WTC11 (cell line): ENCODE data around the gene TRIM69. TPM values are rescaled to one million over a fixed set of nuclear protein-coding genes. Genes with fewer than 3 reads are reported as not detected.
"Not testable (repeated sequence)": the region's sequence is repeated elsewhere in the genome, so short reads cannot be mapped to it uniquely, and the experiment has no call there.

Experiments used
- ATAC-seq: fragments of 200-7000 bp; cut with Tn5 transposase; 2 replicates; pipeline ENCODE4 v1.10.0; 2021; ENCODE audit warnings: mild to moderate bottlenecking, moderate library complexity
- CTCF ChIA-PET: fragments of 300-600 bp; sonication (Branson Sonifier 250); formaldehyde crosslinking; loops from one replicate; lab custom pipeline; 2021; ENCODE audit warnings: antibody characterized with exemption; lab: Charles Lee
- POLR2A ChIA-PET: fragments of 350-600 bp; sonication (Branson Sonifier 250); formaldehyde crosslinking; loops from one replicate; lab custom pipeline; 2021; ENCODE audit warnings: antibody characterized with exemption; lab: Charles Lee
- DNase-seq: peaks from one replicate; pipeline ENCODE4 v3.0.0; 2021; ENCODE audit warnings: low spot score
- H3K27ac Mint-ChIP-seq: 2 replicates; pipeline ENCODE4 v1.8.0; 2021; ENCODE audit warnings: mixed read lengths
- H3K27me3 Mint-ChIP-seq: 2 replicates; pipeline ENCODE4 v1.8.0; 2021; ENCODE audit warnings: low read depth, mild to moderate bottlenecking, moderate library complexity, mixed read lengths
- H3K36me3 Mint-ChIP-seq: 2 replicates; pipeline ENCODE4 v1.8.0; 2021; ENCODE audit warnings: mixed read lengths
- H3K4me1 Mint-ChIP-seq: 2 replicates; pipeline ENCODE4 v1.8.0; 2022; ENCODE audit warnings: mixed read lengths
- H3K4me3 Mint-ChIP-seq: 2 replicates; pipeline ENCODE4 v1.8.0; 2021; ENCODE audit warnings: mild to moderate bottlenecking, moderate library complexity, mixed read lengths
- H3K9me3 Mint-ChIP-seq: 2 replicates; pipeline ENCODE4 v1.8.0; 2021; ENCODE audit warnings: mixed read lengths
- ATF2 ChIP-seq: sonication (generic); formaldehyde crosslinking; IDR thresholded peaks from 2 replicates; pipeline ENCODE4 v1.8.1; 2022; ENCODE audit warnings: low read depth, missing genetic modification reagents, borderline replicate concordance
- ATF3 ChIP-seq: sonication (generic); formaldehyde crosslinking; conservative IDR thresholded peaks from 2 replicates; pipeline ENCODE4 v1.8.1; 2022; ENCODE audit warnings: mild to moderate bottlenecking, missing genetic modification reagents
- CTCF ChIP-seq: fragments of 200-600 bp; IDR thresholded peaks from 2 replicates; pipeline ENCODE4 v1.8.0; 2022; ENCODE audit warnings: antibody characterized with exemption
- E2F4 ChIP-seq: sonication (generic); formaldehyde crosslinking; IDR thresholded peaks from 2 replicates; pipeline ENCODE4 v1.8.1; 2022; ENCODE audit warnings: low read depth, mild to moderate bottlenecking, moderate library complexity, missing genetic modification reagents, borderline replicate concordance
- FOXP1 ChIP-seq: sonication (generic); formaldehyde crosslinking; IDR thresholded peaks from 2 replicates; pipeline ENCODE4 v1.8.0; 2022; ENCODE audit warnings: missing genetic modification reagents, mild to moderate bottlenecking, moderate library complexity, borderline replicate concordance
- GTF2I ChIP-seq: fragments of 250-450 bp; sonication (Bioruptor Pico); conservative IDR thresholded peaks from 2 replicates; pipeline ENCODE4 v1.4.0; 2021; ENCODE audit warnings: mild to moderate bottlenecking
- KAT7 ChIP-seq: sonication (generic); formaldehyde crosslinking; IDR thresholded peaks from 2 replicates; pipeline ENCODE4 v1.8.1; 2023; ENCODE audit warnings: missing genetic modification reagents, mild to moderate bottlenecking, borderline replicate concordance
- MXD4 ChIP-seq: fragments of 250-450 bp; sonication (Bioruptor Pico); IDR thresholded peaks from 2 replicates; pipeline ENCODE4 v1.8.0; 2021; ENCODE audit warnings: mild to moderate bottlenecking, moderate library complexity, borderline replicate concordance
- MYBL2 ChIP-seq: sonication (generic); formaldehyde crosslinking; IDR thresholded peaks from 2 replicates; pipeline ENCODE4 v1.8.1; 2023; ENCODE audit warnings: mild to moderate bottlenecking, moderate library complexity, missing genetic modification reagents
- NFYB ChIP-seq: sonication (generic); formaldehyde crosslinking; conservative IDR thresholded peaks from 2 replicates; pipeline ENCODE4 v1.8.0; 2022; ENCODE audit warnings: low read depth, missing genetic modification reagents
- PRDM15 ChIP-seq: sonication (generic); formaldehyde crosslinking; IDR thresholded peaks from 2 replicates; pipeline ENCODE4 v1.8.0; 2022; ENCODE audit warnings: missing genetic modification reagents
- SMAD4 ChIP-seq: sonication (generic); formaldehyde crosslinking; IDR thresholded peaks from 2 replicates; pipeline ENCODE4 v1.8.0; 2022; ENCODE audit warnings: mild to moderate bottlenecking, missing genetic modification reagents
- SP1 ChIP-seq: sonication (generic); formaldehyde crosslinking; conservative IDR thresholded peaks from 2 replicates; pipeline ENCODE4 v1.8.1; 2022; ENCODE audit warnings: missing genetic modification reagents
- ZMAT4 ChIP-seq: fragments of 250-450 bp; sonication (Bioruptor Pico); IDR thresholded peaks from 2 replicates; pipeline ENCODE4 v1.9.0; 2021; ENCODE audit warnings: mild to moderate bottlenecking
- ZNF317 ChIP-seq: sonication (generic); formaldehyde crosslinking; IDR thresholded peaks from 2 replicates; pipeline ENCODE4 v1.8.1; 2023; ENCODE audit warnings: low read depth, mild to moderate bottlenecking, moderate library complexity, missing genetic modification reagents, borderline replicate concordance
- ZNF396 ChIP-seq: fragments of 250-450 bp; sonication (Bioruptor Pico); IDR thresholded peaks from 2 replicates; pipeline ENCODE4 v1.8.0; 2021; ENCODE audit warnings: mild to moderate bottlenecking, moderate library complexity, borderline replicate concordance
- ZNF416 ChIP-seq: fragments of 250-450 bp; sonication (Bioruptor Pico); IDR thresholded peaks from 2 replicates; pipeline ENCODE4 v1.9.0; 2021; ENCODE audit warnings: mild to moderate bottlenecking, inconsistent platforms
- ZNF532 ChIP-seq: fragments of 250-450 bp; sonication (Bioruptor Pico); IDR thresholded peaks from 2 replicates; pipeline ENCODE4 v1.9.0; 2021; ENCODE audit warnings: mild to moderate bottlenecking, borderline replicate concordance
- total RNA-seq: library from RNA; stranded (reverse); gene quantifications from 3 replicates; pipeline ENCODE4 v1.2.3, GENCODE V29; 2021

Gene TRIM69
- total RNA-seq, 1 experiment from 2014 or later, result 10.4 TPM

- ChIA-PET CTCF (no interaction called here), POLR2A (no interaction called here)
- ATAC-seq (no peak), DNase-seq (no peak)
- no peak for TF ChIP-seq SMAD4 (CRISPR knock-in tag)
- no peak for TF ChIP-seq MXD4
- no peak for TF ChIP-seq ZNF396 (CRISPR knock-in tag)
- TF ChIP-seq E2F4 (CRISPR knock-in tag), result no peak
- no peak for TF ChIP-seq GTF2I
- TF ChIP-seq PRDM15 (CRISPR knock-in tag), result no peak
- TF ChIP-seq ZMAT4 (CRISPR knock-in tag), result no peak
- no peak for TF ChIP-seq CTCF
- no peak for TF ChIP-seq SP1
- TF ChIP-seq ZNF317, result no peak
- TF ChIP-seq NFYB, result no peak
- TF ChIP-seq ZNF416, result no peak
- Mint-ChIP-seq H3K9me3 (peaks cover 55% of the 10 kb centered on the region), H3K4me1 (no peaks in the 10 kb centered on the region), H3K27ac (no peak overlapping the region), H3K36me3 (peaks cover 31% of the 10 kb centered on the region), H3K27me3 (peaks cover 16% of the 10 kb centered on the region), H3K4me3 (no peak overlapping the region)
Observed at GRCh38 chr15:44769521-44769920, 33.2 kb downstream of the TRIM69 start.

GRCh38 chr15:44770715-44771114, 34.4 kb downstream of the TRIM69 start:
- H3K9me3 Mint-ChIP-seq, result peaks cover 55% of the 10 kb centered on the region
- ATAC-seq, H3K4me1 Mint-ChIP-seq, H3K27ac Mint-ChIP-seq, POLR2A ChIA-PET, H3K4me3 Mint-ChIP-seq, DNase-seq: not testable (repeated sequence)
- peaks cover 31% of the 10 kb centered on the region for H3K36me3 Mint-ChIP-seq
- H3K27me3 Mint-ChIP-seq, result peaks cover 16% of the 10 kb centered on the region
- CTCF ChIA-PET, result interaction anchor here (0.6 kb wide), 1 partner anchor 201 kb away, joined by 5 read pairs; no protein-coding TSS in a partner anchor

GRCh38 chr15:44775953-44776352, 39.6 kb downstream of the TRIM69 start:
- ChIA-PET POLR2A (interaction anchor here (0.5 to 0.7 kb wide), 3 partner anchors 238 to 964 kb away, joined by 3 to 6 read pairs (median 5); no protein-coding TSS in a partner anchor), CTCF (interaction anchor here (0.7 to 1.4 kb wide), 4 partner anchors 40 to 274 kb away, joined by 3 to 4 read pairs (median 4); no protein-coding TSS in a partner anchor)
- H3K27ac Mint-ChIP-seq, result no peak overlapping the region
- H3K4me1 Mint-ChIP-seq, result no peaks in the 10 kb centered on the region
- DNase-seq, result no peak
- peaks cover 16% of the 10 kb centered on the region for H3K27me3 Mint-ChIP-seq
- H3K4me3 Mint-ChIP-seq, result no peak overlapping the region
- no peak; the same call in 1 of the 2 replicates for ATAC-seq
- H3K36me3 Mint-ChIP-seq, result peaks cover 21% of the 10 kb centered on the region
- peaks cover 36% of the 10 kb centered on the region for H3K9me3 Mint-ChIP-seq
- no peak for TF ChIP-seq ATF2 (CRISPR knock-in tag)
- TF ChIP-seq ATF3 (CRISPR knock-in tag), result no peak
- TF ChIP-seq ZNF532 (CRISPR knock-in tag), result no peak
- TF ChIP-seq KAT7 (CRISPR knock-in tag), result no peak
- TF ChIP-seq MYBL2, result no peak
- TF ChIP-seq FOXP1 (CRISPR knock-in tag), result no peak
